RPMI7951 (cell line): ENCODE data around the gene KRT33B. TPM values are rescaled to one million over a fixed set of nuclear protein-coding genes. Genes with fewer than 3 reads are reported as not detected.
"Not testable (repeated sequence)": the region's sequence is repeated elsewhere in the genome, so short reads cannot be mapped to it uniquely, and the experiment has no call there.

Source experiments
- DNase-seq: peaks from one replicate; pipeline ENCODE4 v3.0.0-alpha.2; 2012; ENCODE audit warnings: low read depth
- total RNA-seq: library from RNA; depleted of rRNA; stranded (reverse); fragments of >200 nt; shearing (Covaris generic); gene quantifications from 2 replicates; pipeline ENCODE4 v1.2.3, GENCODE V29; 2014

Gene KRT33B
- total RNA-seq, 1 experiment from 2014 or later: 0.24 TPM

DNA sequence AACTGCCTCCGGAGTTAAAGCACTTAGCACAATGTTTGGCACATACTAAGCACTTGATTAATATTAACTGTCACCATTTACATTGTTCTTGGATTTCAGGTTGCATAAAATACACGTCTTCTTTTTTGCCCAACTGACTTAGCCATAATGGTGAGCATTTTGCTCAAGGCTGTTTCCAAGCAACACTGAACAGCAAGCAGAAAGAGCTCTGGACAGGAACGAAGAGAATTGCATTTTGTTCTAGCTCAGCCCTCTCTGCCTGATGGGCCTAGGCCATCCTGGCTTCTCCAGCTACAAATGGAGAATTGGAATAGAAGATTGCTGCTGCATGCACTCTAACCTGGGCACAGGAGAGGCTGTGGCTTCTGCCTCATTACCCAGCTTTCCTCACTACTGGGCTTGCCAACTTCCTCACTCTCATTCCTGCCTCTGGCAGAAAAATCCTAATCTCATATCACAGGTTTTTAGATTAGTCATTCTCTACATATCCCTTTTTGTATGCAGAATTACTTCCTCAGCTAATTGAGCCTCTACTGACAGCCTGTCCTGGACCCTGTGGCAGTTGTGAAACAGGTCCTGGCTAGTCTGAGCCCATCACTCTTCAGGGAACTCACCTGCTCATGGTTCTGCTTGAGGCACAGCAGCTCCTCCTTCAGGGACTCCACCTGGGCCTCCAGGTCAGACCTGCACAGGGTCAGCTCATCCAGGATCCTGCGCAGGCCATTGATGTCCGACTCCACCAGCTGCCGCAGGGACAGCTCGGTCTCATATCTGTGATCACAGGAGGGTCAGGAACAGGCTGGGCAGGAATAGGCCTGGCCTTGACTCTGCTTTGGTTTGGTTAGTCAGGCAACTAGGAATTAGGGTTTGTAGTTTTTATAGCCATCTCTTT lies 21.5 kb downstream of the KRT33B start:
- no peak for DNase-seq

GRCh38 chr17:41346421-41346820 lies 23.2 kb downstream of the KRT33B start:
- DNase-seq: not testable (repeated sequence)

DNA sequence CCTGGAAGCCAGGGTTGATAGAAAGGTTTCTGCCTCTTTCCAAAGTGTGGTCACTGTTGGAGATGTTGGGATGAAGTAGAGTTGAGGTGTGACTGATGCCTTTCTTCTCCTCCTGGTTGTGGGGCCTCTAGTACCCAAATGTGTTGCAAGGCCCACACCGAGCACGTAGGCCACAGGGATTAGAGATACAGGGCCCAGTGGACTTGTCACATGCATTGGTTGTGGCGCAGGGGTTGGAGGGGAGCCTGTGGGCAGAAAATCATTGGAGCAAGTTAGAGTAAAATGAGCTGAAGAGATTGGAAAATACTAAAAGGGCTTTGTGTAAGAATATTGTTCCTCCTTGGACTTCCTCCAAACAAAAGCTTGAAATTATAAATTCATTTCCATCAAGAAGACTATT lies 23.6 kb downstream of the KRT33B start:
- no peak for DNase-seq

- DNase-seq: no peak
These were observed 26.6 kb downstream of the KRT33B start for GRCh38 chr17:41343029-41343428.

- no peak for DNase-seq
These were observed 28.4 kb downstream of the KRT33B start for GRCh38 chr17:41340934-41341861.

DNA sequence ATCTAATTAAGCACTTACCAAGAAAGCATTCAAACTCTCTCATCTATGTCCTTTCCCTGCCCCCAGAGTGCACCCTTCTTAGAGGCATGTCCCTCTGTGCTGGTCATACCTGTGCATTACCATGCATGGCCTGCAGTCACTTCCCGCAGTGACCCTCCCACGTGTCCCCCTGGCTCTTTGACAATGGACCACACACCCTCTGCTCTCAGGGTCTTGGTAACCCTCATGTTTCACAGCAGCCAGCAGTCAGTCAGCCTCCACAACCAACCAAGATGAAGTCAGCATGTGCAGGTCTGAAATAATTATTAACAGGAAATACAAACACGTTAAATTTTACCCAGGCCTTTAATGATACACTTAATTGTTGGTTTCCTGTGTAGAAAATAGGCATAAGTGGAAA lies 29.1 kb downstream of the KRT33B start:
- no peak for DNase-seq

GRCh38 chr17:41339571-41340172 lies 29.9 kb downstream of the KRT33B start:
- no peak for DNase-seq

- peak; percentile 21 for DNase-seq
These were observed 30.6 kb downstream of the KRT33B start for GRCh38 chr17:41338961-41339485.

GRCh38 chr17:41335747-41336146 lies 33.9 kb downstream of the KRT33B start:
- no peak for DNase-seq

DNA sequence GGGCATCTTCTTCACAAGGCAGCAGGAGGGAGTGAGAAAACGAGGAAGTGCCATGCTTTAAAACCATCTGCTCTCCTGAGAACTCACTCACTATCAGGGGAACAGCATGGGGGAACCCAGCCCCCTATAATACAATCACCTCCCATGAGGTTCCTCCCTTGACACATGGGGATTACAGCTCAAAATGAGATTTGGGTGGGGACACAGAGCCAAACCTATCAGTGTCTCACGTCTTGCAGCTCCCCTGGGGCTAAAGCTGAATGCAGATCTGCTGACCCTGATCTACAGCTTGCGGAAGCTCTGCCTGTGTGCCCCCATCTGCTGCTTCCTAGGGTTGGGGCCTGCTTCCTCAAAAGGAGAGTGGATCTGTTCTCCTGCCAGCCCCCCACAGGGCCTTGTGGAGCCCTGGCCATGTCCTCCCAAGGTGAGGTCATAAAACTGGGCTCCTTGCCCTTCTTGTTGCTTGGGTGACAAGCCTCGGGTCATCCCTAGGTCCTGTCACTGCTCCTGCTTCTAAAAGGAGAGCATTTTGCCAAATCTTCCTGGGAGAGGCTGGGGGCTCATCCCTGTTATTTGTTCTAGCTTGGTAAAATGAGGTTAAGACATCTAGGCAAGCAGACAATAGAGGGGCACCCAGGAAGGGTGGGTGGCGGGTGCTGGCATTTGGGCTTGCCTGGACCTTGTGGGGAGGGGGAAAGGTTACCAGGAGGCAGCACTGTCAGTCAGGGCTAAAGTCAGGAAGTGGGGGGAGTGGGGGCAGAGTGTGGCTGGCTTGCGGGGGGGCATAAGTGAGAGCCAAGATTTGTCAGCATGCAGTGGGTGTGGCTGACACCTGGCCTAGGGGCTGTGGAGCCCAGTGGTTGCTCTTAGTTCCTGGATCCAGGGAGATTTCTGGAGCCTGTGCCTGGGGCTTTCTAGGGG lies 35.0 kb downstream of the KRT33B start:
- DNase-seq: no peak

- no peak for DNase-seq
These were observed 35.8 kb downstream of the KRT33B start for GRCh38 chr17:41333836-41334235.

GRCh38 chr17:41333098-41333497 lies 36.5 kb downstream of the KRT33B start:
- DNase-seq: no peak

DNA sequence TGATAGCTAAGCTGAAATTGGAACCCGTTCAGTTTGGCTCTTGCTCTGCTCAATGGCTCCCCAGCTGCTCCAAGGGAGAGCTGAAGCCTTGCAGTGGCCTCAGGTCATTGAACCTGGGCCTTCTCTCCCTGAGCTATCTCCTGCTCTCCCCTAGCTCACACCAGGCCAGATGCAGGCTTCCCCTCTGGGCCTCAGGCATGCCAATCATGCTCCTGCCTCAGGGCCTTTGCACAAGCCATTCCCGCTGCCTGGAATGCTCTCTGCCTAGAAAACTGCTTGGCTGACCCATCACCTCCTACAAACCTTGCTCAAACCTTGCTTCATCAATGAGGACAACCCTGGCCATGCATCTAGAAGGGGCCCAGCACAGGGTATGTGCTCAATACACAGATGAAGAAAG lies 37.4 kb downstream of the KRT33B start:
- DNase-seq: no peak

DNA sequence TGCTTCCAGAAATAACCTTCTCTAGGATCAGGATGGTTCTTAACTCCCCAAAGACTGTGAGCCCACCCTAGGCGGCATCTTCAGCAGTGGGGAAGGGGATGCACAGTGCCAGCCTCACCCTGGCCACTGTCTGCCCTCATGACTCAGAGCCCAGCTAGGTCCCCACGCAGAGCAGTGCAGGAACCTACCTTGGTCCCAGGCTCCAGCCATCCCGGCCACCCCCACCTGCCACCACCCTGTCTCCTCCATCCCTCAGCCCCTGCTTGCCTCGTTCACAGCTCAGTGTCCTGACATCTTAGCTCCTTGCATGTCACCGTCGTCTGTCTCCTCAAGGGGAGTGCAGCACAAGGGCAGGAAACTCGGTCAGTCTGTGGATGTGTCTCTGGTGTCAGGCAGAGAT lies 38.0 kb downstream of the KRT33B start:
- DNase-seq: no peak

GRCh38 chr17:41329279-41329948 lies 40.2 kb downstream of the KRT33B start:
- peak; percentile 61 for DNase-seq

DNA sequence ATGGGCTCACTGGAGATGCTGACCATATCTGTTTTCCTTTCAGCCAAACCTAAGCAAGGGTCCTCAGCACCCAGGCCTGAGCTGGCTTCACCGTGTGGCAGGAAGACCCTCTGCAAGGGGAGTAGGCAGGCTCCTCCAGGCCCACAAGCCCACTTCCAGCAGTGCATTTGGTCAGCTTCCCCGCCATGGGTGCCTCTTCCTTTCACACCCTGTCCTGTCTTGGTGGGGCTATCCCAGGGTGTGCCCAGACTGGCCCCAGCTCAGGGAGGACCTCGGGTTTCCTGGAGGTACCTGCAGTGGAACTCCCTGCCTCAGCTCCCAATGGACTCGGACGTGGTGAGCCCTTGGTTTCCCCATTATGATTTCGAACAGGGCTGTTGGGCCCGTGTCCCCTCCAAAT lies 41.4 kb downstream of the KRT33B start:
- no peak for DNase-seq

- no peak for DNase-seq
These were observed 42.0 kb downstream of the KRT33B start for GRCh38 chr17:41327411-41328120.

- DNase-seq: no peak
These were observed 43.2 kb downstream of the KRT33B start for GRCh38 chr17:41326173-41327145.
